GM19023 (cell line): ENCODE results near the gene GTF3C5.
"Not testable (repeated sequence)": the region's sequence is repeated elsewhere in the genome, so short reads cannot be mapped to it uniquely, and the experiment has no call there.

ENCODE experiments used
- ATAC-seq: cut with Tn5 transposase; IDR thresholded peaks from one replicate; pipeline ENCODE4 v1.9.1; 2021; ENCODE audit warnings: mild to moderate bottlenecking, moderate library complexity; ENCODE audit not compliant: unreplicated experiment

The GTF3C5 gene

DNA sequence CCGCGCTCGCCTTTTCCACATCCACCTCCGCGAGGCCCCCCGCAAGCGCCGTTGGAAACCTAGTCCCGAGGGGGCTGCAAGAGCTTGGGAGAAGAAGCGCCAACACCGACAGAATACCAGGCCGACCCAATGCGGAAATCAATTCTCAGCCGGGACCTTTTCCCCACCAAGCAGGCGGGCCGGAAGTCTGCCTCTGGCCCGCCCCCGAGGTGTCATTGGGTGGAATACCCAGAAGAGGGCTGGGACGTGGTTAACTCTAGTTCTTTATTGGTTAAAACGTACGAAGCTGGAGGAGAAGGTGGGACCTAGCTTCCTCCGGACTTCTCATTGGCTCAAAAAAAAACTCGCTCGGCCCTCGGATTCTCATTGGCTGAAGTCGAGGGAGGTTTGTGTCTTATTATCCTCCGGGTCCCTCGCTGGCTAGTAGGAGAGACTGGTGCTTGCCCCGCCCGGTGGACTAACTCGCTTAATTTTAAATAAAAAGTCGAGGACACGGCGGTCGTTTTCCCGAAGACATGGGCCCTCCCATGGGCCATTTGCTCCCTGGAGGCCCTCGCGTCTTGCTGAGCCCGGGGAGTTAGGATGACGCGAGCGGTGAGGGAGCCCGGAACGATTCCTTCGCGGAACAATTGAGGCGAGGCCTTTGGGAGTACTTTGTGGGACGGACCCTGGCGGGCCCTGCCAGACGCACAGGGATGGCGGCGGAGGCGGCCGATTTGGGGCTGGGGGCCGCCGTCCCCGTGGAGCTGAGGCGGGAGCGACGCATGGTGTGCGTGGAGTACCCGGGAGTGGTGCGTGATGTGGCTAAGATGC lies at the start of gene GTF3C5:
Gene GTF3C5 (plus strand): TSS at position 681 of the 813 bp plus-strand sequence. CDS start 15 bp downstream, at position 696.
- ATAC-seq: peak; percentile 91

DNA sequence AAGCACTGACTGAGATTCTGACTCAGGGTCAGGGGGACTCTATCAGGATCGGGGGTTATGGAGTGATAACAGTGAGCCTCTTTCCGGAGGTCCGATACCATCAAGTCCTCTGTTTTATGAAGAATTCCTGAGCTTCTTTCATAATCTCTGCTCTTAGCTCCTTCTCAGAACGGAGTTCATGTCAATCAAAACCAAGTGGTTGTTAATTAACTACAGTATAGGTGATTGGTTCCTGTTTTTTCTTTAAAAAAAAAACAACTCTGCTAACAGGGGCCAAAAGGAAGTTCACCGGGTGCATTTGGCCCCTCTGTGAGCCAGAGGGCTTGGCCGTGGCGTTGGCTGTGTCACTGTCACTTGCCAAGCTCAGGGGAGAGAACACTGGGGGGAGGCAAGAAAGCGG lies 48.3 kb upstream of the GTF3C5 start:
- ATAC-seq: no peak

DNA sequence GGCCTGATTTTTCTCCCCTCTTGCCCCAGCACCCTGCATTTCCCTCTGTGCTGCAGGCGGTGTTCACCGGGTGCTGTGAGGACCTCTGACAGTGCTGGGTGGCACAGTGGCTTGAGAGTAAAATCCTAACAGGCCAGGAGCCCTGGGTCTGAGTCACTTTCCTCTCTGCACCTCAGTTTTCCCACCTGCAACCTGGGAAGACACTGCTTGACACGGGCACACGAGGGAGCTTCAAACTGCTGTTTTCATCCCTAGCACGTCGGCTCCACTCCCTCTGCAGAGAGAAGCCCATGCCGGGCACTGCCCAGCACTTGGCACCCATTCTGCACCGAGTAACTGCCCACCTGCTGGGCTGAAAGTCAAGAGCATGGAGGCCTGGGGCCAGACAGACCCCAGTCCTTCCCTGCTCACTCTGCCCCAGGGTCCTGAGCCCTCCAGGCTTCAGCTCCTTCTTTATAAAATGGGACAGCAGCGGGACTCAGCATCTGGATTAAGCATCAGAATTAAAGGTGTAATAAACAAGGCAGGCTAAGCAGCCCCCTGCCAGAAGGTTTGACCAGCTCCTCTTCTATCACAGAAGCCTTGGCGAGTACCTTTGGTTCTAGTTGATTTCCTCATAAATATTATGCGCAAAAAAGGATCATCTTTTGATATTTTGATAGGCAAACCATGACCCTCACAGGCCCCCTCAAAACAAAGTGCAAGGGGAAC lies 47.2 kb upstream of the GTF3C5 start:
- no peak for ATAC-seq

GRCh38 chr9:132984202-132985070 lies 46.4 kb upstream of the GTF3C5 start:
- no peak for ATAC-seq

DNA sequence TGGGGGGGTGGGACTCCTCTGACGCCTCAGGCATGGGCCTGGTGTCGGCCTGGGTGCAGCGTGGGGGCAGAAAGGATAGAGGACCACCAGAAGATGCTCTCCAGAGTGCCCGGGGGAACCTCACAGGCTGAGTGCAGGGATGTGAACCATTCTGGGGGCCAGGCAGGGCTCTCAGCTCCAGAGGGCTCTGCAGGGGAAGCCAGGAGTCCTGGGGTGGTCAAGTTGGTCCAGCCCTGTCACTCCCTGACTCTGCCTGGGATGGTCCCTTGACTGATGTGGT lies 45.8 kb upstream of the GTF3C5 start:
- ATAC-seq: no peak

- no peak for ATAC-seq
Measured at GRCh38 chr9:132985489-132985888, 45.3 kb upstream of the GTF3C5 start.

GRCh38 chr9:132986114-132986513 lies 44.7 kb upstream of the GTF3C5 start:
- ATAC-seq: no peak

DNA sequence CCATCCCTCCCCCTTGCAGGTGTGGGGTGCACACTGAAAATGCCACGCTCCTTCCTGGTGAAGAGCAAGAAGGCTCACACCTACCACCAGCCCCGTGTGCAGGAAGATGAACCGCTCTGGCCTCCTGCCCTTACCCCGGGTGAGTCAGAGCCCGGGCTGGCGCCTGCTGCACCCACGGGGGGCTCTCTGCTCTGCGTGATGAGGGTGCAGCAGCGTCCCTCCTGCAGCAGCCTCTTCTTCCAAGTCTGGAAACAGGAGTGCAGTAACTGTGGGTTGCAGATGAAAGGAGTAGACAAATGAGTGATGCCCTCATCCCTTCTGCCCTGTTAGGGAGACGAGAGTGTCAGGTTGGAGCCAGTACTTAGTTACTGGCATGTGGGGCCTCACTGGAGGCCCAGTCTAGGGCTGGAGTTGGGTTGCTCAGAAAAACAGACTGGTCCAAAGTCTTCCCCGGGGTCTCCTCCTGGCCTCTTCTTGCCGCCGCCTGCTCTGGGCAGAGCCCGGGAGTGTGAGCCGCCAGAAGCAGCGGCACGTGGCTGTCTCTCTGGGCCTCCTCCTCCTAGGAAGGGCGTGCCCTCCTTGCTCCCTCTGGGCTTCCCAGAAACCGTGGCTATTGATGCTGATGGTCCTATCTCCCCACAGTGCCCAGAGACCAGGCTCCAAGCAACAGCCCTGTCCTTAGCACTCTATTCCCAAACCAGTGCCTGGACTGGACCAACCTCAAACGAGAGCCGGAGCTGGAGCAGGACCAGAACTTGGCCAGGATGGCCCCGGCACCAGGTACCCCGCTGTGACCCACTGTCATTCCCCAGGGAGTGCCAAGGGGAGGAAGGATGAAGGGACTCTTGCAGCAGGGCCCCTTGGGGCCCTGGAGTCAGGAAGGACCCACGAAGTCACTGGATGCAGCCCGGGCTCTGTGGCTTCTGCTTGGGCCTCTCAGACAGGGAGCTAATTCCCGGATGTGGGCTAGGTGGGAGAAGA lies 43.9 kb upstream of the GTF3C5 start:
- ATAC-seq: no peak

GRCh38 chr9:132988244-132989013 lies 42.4 kb upstream of the GTF3C5 start:
- no peak for ATAC-seq

DNA sequence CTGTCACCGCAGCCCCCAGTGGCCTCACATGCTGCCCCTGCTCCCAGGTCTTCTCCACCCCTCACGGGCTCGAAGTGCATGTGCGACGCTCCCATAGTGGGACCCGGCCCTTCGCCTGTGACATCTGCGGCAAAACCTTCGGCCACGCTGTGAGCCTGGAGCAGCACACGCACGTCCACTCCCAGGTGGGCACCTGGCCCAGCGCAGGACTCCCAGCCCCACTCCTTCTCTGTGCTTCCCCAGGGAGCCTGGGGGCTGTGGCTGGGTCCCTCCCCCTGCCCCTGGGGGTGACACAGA lies 41.8 kb upstream of the GTF3C5 start:
- no peak for ATAC-seq

DNA sequence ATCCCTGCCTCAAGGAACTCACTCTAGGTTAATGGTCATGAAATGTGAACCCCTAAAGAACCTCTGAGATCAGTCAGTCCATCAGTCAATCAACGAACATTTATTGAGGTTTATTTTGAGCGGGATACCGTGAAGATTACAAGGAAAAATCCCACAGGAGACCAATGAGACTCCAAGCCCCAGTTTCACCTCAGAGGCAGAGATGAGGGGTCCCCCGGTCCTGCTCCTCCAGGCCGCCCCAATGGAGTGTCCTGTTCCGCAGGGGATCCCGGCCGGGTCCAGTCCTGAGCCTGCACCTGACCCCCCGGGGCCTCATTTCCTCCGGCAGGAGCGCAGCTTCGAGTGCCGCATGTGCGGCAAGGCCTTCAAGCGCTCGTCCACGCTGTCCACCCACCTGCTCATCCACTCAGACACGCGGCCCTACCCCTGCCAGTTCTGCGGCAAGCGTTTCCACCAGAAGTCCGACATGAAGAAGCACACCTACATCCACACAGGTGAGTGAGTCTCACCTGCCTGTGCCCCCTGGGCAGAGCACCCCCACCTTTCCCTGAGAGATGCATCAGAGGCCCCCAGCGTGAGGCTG lies 41.3 kb upstream of the GTF3C5 start:
- ATAC-seq: no peak

DNA sequence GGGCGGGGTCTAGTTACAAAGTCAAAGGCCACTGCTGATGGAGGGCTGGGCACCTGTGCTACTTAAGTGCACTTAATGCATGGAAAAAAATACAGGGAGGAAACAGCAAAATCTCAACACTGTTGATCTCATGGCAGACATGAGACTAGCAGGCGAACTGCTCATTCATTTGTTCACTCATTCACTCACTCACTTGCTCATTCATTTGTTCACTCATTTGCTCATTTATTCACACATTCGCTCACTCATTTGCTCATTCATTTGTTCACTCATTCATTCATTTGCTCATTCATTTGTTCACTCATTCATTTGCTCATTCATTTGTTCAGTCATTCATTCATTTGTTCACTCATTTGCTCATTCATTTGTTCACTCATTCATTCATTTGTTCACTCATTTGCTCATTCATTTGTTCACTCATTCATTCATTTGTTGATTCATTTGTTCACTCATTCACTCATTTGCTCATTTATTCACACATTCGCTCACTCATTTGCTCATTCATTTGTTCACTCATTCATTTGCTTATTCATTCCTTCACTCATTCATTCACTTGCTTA lies 40.7 kb upstream of the GTF3C5 start:
- ATAC-seq: not testable (repeated sequence)

DNA sequence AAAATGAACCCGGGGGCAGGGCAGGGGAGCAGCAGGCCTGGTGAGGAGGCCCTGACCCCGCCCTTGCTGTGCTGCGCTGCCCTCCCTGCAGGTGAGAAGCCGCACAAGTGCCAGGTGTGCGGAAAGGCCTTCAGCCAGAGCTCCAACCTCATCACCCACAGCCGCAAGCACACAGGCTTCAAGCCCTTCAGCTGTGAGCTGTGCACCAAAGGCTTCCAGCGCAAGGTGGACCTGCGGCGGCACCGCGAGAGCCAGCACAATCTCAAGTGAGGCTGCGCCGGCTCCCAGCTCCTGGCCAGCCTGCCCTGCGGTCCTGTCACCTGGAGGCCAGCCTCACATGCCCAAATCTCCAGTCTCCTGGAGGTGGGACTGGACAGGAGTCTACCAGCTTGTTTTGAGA lies 40.0 kb upstream of the GTF3C5 start:
- ATAC-seq: no peak

DNA sequence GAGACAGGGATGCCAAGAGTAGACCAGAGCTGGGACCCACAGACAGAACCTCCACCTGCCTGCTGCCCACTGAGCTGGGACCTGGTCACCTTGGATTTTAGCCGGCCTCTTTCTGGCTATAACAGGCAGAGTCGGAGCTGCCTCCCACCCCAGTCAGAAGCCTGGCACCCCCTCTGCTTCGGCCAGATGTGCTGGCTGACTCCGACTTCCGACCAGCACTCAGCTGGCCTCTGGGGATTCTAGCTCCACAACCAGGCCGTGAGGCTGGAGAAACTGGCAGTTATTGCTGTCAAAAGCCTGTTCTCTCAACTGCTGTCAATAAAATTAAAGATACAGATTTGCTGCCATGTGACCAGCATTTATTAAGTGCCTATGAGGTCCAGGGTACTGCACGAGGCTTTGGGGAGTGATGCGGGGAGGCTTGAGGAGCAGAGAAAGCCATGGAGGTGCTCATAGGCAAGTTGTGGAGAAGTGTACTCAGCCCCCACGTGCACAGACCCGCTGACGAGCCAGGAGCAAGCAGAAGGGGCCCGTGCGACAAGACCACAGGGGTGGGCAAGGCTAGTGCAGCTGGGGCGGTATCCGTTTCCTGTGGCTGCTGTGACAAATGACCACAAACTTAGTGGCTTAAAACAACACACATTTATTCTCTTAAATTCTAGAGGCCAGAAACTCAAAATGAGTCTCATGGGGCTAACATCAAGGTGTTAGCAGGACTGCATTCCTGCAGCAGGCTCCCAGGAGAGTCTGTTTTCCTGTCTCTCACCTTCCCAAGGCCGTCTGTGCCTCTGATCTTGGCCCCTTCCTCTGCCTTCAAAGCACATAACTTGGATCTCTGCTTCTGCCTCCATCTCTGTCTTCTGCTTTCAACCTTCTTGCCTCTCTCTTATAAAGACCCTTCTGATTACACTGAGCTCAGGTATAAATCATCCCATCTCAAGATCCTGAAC lies 39.2 kb upstream of the GTF3C5 start:
- no peak for ATAC-seq

- ATAC-seq: no peak
Measured at GRCh38 chr9:132993511-132993939, 37.3 kb upstream of the GTF3C5 start.

DNA sequence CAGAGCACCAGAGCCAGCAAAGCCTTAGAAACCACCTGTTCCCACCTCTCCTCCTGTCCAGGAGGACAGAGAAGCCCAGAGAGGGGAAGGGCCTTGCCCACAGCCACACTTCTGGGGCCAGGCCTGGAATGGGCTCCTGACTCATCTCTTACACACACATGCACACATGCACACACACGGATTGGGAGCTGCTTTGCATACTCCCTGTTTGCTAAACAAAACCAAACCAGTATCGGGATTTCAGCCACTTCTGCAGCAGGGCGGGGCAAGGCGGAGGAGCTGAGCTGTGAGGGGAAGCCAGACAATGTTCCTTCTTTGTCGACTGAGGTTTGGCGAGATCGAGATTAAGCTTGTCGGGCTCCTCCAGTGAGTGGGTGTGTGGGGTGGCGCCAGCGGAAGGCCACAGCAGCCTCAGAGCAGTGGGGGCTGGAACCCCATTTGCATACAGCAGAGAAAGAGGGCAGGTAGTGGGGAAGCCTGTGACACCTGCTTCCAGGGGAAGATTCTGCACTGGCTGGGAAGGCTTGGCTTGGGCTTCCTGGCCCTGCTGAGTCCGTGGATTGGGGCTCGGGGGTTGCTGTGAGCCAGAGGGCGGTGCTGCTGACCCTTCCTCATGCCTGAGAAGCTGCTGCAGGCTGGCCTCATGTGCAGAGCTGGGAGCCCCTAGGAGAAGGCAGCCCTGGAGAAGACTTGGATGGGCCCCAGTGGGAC lies 36.2 kb upstream of the GTF3C5 start:
- ATAC-seq: no peak

DNA sequence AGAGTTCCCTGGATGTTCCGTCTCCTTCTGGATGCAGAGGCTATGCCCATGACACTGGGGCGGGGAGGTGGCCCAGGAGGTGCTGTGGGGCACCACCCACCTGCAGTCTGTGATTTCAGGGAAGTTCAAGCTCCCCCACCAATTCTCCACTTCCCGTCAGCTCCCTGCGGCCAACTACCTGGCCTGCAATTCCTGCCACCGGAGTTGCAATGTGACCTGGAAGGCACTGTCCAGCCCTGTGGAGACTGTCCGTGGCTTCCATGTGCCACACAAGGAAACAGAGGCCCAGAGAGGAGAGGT lies 35.7 kb upstream of the GTF3C5 start:
- ATAC-seq: no peak

GRCh38 chr9:132995879-132996278 lies 34.9 kb upstream of the GTF3C5 start:
- ATAC-seq: no peak
